IPS-15b (cell line): ENCODE results near the gene ITPKB.
A peak's percentile ranks its signal among the peaks of the same experiment; 100 is the strongest.

Experiments used
- H3K27me3 ChIP-seq: one replicate; pipeline ENCODE4 v1.6.1; 2013; ENCODE audit warnings: low read length; ENCODE audit not compliant: control insufficient read depth, insufficient read depth
- H3K36me3 ChIP-seq: one replicate; pipeline ENCODE4 v1.6.1; 2013; ENCODE audit warnings: low read length; ENCODE audit not compliant: control insufficient read depth, insufficient read depth
- H3K4me1 ChIP-seq: one replicate; pipeline ENCODE4 v1.6.1; 2013; ENCODE audit warnings: mild to moderate bottlenecking, low read length; ENCODE audit not compliant: control insufficient read depth, insufficient read depth
- H3K4me3 ChIP-seq: one replicate; pipeline ENCODE4 v1.5.1; 2013; ENCODE audit warnings: low read depth, low read length
- H3K9ac ChIP-seq: one replicate; pipeline ENCODE4 v1.6.1; 2013; ENCODE audit warnings: low read depth, mild to moderate bottlenecking, low read length
- H3K9me3 ChIP-seq: one replicate; pipeline ENCODE4 v1.6.1; 2013; ENCODE audit warnings: mild to moderate bottlenecking, low read length; ENCODE audit not compliant: control insufficient read depth, insufficient read depth

The ITPKB gene

GRCh38 chr1:226738995-226739695 is at the start of gene ITPKB:
Gene ITPKB (minus strand): TSS chr1:226739282. CDS start chr1:226737458, 1,824 bp downstream.
- Histone ChIP-seq H3K4me3 (peak within 1 kb of the TSS; percentile 54), H3K9ac (no peak within 1 kb of the TSS), H3K9me3 (no peaks in the 10 kb centered on the region), H3K27me3 (peaks cover 55% of the 10 kb centered on the region), H3K36me3 (no peaks in the 10 kb centered on the region), H3K4me1 (no peaks in the 10 kb centered on the region)

GRCh38 chr1:226787638-226788037 is 48.6 kb upstream of the ITPKB start:
- Histone ChIP-seq H3K9ac (no peak overlapping the region), H3K36me3 (no peaks in the 10 kb centered on the region), H3K27me3 (no peaks in the 10 kb centered on the region)

GRCh38 chr1:226787071-226787470 is 48.0 kb upstream of the ITPKB start:
- H3K4me3 ChIP-seq, result no peak overlapping the region
- H3K9me3 ChIP-seq, result no peaks in the 10 kb centered on the region
- H3K4me1 ChIP-seq, result no peaks in the 10 kb centered on the region
- no peaks in the 10 kb centered on the region for H3K27me3 ChIP-seq
- no peak overlapping the region for H3K9ac ChIP-seq
- H3K36me3 ChIP-seq, result no peaks in the 10 kb centered on the region

More at GRCh38 chr1:226787638-226788037, 48.6 kb upstream of the ITPKB start:
- no peaks in the 10 kb centered on the region for H3K4me1 ChIP-seq
- no peak overlapping the region for H3K4me3 ChIP-seq
- H3K9me3 ChIP-seq, result no peaks in the 10 kb centered on the region

- Histone ChIP-seq H3K36me3 (no peaks in the 10 kb centered on the region), H3K4me3 (no peak overlapping the region), H3K9ac (no peak overlapping the region), H3K27me3 (no peaks in the 10 kb centered on the region), H3K4me1 (no peaks in the 10 kb centered on the region), H3K9me3 (no peaks in the 10 kb centered on the region)
These were observed 47.5 kb upstream of the ITPKB start for GRCh38 chr1:226786550-226786949.

- Histone ChIP-seq H3K4me3 (no peak overlapping the region), H3K9me3 (no peaks in the 10 kb centered on the region), H3K27me3 (no peaks in the 10 kb centered on the region)
These were observed 46.7 kb upstream of the ITPKB start for GRCh38 chr1:226785805-226786204.

GRCh38 chr1:226784081-226785049 is 45.3 kb upstream of the ITPKB start:
- no peaks in the 10 kb centered on the region for H3K9me3 ChIP-seq
- no peak overlapping the region for H3K9ac ChIP-seq
- no peaks in the 10 kb centered on the region for H3K36me3 ChIP-seq

More at GRCh38 chr1:226785805-226786204, 46.7 kb upstream of the ITPKB start:
- no peaks in the 10 kb centered on the region for H3K36me3 ChIP-seq
- no peaks in the 10 kb centered on the region for H3K4me1 ChIP-seq
- H3K9ac ChIP-seq, result no peak overlapping the region

GRCh38 chr1:226782845-226783601 is 43.9 kb upstream of the ITPKB start:
- no peak overlapping the region for H3K4me3 ChIP-seq
- no peaks in the 10 kb centered on the region for H3K4me1 ChIP-seq
- H3K27me3 ChIP-seq, result no peaks in the 10 kb centered on the region
- no peak overlapping the region for H3K9ac ChIP-seq
- H3K36me3 ChIP-seq, result no peaks in the 10 kb centered on the region
- H3K9me3 ChIP-seq, result no peaks in the 10 kb centered on the region

More at GRCh38 chr1:226784081-226785049, 45.3 kb upstream of the ITPKB start:
- Histone ChIP-seq H3K4me1 (no peaks in the 10 kb centered on the region), H3K4me3 (no peak overlapping the region), H3K27me3 (no peaks in the 10 kb centered on the region)

GRCh38 chr1:226781937-226782609 is 43.0 kb upstream of the ITPKB start:
- H3K36me3 ChIP-seq, result no peaks in the 10 kb centered on the region
- H3K4me1 ChIP-seq, result no peaks in the 10 kb centered on the region
- no peak overlapping the region for H3K9ac ChIP-seq
- H3K9me3 ChIP-seq, result no peaks in the 10 kb centered on the region
- H3K27me3 ChIP-seq, result no peaks in the 10 kb centered on the region
- H3K4me3 ChIP-seq, result no peak overlapping the region

GRCh38 chr1:226779561-226779960 is 40.5 kb upstream of the ITPKB start:
- Histone ChIP-seq H3K36me3 (no peaks in the 10 kb centered on the region), H3K27me3 (no peaks in the 10 kb centered on the region), H3K9ac (no peak overlapping the region), H3K4me3 (no peak overlapping the region), H3K9me3 (no peaks in the 10 kb centered on the region), H3K4me1 (no peaks in the 10 kb centered on the region)

- Histone ChIP-seq H3K9me3 (no peaks in the 10 kb centered on the region), H3K9ac (no peak overlapping the region), H3K4me1 (no peaks in the 10 kb centered on the region), H3K27me3 (no peaks in the 10 kb centered on the region), H3K4me3 (no peak overlapping the region), H3K36me3 (no peaks in the 10 kb centered on the region)
These were observed 39.6 kb upstream of the ITPKB start for GRCh38 chr1:226778657-226779058.

GRCh38 chr1:226776975-226777374 is 37.9 kb upstream of the ITPKB start:
- no peaks in the 10 kb centered on the region for H3K9me3 ChIP-seq
- no peak overlapping the region for H3K4me3 ChIP-seq
- H3K4me1 ChIP-seq, result no peaks in the 10 kb centered on the region
- no peaks in the 10 kb centered on the region for H3K27me3 ChIP-seq
- no peaks in the 10 kb centered on the region for H3K36me3 ChIP-seq
- no peak overlapping the region for H3K9ac ChIP-seq
